Upper lobe of right lung (tissue), 1 donor: Measurements from ENCODE around the gene LBP. TPM values are rescaled to one million over a fixed set of nuclear protein-coding genes. Genes with fewer than 3 reads are reported as not detected.

ENCODE experiments used
- ATAC-seq: fragments of 200-7000 bp; cut with Tn5 transposase; one replicate; pipeline ENCODE4 v1.9.1; 2020; ENCODE audit warnings: mild to moderate bottlenecking, moderate library complexity
- DNase-seq: peaks from one replicate; pipeline ENCODE4 v3.0.0-alpha.2; 2020
- H3K27ac ChIP-seq: fragments of 200-600 bp; one replicate; pipeline ENCODE4 v1.8.0; 2022
- H3K27me3 ChIP-seq: fragments of 200-600 bp; one replicate; pipeline ENCODE4 v1.8.0; 2022; ENCODE audit warnings: mild to moderate bottlenecking
- H3K36me3 ChIP-seq: fragments of 200-600 bp; one replicate; pipeline ENCODE4 v1.8.0; 2022
- H3K4me1 ChIP-seq: fragments of 200-600 bp; one replicate; pipeline ENCODE4 v1.8.0; 2022
- H3K4me3 ChIP-seq: fragments of 200-600 bp; one replicate; pipeline ENCODE4 v1.8.0; 2022; ENCODE audit warnings: mild to moderate bottlenecking
- H3K9me3 ChIP-seq: fragments of 200-600 bp; one replicate; pipeline ENCODE4 v1.8.0; 2022
- intact Hi-C: fragments of 100-400 bp; cut with DNase I; formaldehyde crosslinking; loops from one replicate; pipeline ENCODE4 v1.11.0; 2022
- total RNA-seq: library from RNA; stranded (reverse); fragmentation: NEBNext Ultra II Directional; extraction: Animal tissue kit (Norgen Biotek cat#: 25700); gene quantifications from one replicate; pipeline ENCODE4 v1.2.1, GENCODE V29; 2021
- TF ChIP-seq, protein P1 (sequence below): fragments of 200-600 bp; IDR thresholded peaks from one replicate; pipeline ENCODE4 v1.8.0; 2022; ENCODE audit warnings: antibody characterized with exemption
- donor health status: DM: no; HTN: yes; CAD: no; lungs with severe emphysema.

LBP gene
- total RNA-seq, 1 donor from 2014 or later: 0.26 TPM

GRCh38 chr20:38412877-38413577, 66.7 kb downstream of the LBP start:
- intact Hi-C loops: no loop called here
- ATAC-seq: no peak
- DNase-seq: peak; percentile 12
- H3K36me3 ChIP-seq: peaks cover 7% of the 10 kb centered on the region
- no peaks in the 10 kb centered on the region for H3K9me3 ChIP-seq
- no peaks in the 10 kb centered on the region for H3K27me3 ChIP-seq
- H3K27ac ChIP-seq: no peak overlapping the region
- H3K4me3 ChIP-seq: no peak overlapping the region
- TF ChIP-seq, protein P1, sequence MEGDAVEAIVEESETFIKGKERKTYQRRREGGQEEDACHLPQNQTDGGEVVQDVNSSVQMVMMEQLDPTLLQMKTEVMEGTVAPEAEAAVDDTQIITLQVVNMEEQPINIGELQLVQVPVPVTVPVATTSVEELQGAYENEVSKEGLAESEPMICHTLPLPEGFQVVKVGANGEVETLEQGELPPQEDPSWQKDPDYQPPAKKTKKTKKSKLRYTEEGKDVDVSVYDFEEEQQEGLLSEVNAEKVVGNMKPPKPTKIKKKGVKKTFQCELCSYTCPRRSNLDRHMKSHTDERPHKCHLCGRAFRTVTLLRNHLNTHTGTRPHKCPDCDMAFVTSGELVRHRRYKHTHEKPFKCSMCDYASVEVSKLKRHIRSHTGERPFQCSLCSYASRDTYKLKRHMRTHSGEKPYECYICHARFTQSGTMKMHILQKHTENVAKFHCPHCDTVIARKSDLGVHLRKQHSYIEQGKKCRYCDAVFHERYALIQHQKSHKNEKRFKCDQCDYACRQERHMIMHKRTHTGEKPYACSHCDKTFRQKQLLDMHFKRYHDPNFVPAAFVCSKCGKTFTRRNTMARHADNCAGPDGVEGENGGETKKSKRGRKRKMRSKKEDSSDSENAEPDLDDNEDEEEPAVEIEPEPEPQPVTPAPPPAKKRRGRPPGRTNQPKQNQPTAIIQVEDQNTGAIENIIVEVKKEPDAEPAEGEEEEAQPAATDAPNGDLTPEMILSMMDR: no peak
- no peaks in the 10 kb centered on the region for H3K4me1 ChIP-seq

DNA sequence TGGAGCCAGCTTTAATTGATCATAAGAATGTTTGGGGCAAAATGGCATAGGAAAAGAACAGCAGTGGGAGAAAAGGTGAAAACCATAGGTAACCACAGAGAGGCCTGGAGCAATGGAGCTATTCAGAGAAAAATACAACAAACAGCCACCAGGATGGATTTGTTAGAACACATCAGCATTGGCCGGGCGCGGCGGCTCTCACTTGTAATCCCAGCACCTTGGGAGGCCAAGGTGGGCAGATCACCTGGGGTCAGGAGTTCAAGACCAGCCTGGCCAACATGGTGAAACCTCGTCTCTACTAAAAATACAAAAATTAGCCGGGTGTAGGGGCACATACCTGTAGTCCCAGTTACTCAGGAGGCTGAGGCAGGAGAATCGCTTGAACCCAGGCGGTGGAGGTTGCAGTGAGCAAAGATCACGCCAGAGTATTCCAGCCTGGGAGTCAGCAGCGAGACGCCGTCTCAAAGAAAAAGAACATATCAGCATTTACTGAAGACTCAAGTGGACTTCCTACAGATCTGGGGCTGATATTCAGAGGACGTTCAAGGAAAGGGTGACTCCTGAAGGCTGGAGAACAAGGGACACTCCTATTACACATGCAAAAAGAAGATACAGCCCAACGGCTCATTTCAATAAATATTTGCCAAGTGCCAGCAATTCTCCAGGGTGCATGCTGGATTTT, 68.6 kb downstream of the LBP start:
- ATAC-seq: no peak

DNA sequence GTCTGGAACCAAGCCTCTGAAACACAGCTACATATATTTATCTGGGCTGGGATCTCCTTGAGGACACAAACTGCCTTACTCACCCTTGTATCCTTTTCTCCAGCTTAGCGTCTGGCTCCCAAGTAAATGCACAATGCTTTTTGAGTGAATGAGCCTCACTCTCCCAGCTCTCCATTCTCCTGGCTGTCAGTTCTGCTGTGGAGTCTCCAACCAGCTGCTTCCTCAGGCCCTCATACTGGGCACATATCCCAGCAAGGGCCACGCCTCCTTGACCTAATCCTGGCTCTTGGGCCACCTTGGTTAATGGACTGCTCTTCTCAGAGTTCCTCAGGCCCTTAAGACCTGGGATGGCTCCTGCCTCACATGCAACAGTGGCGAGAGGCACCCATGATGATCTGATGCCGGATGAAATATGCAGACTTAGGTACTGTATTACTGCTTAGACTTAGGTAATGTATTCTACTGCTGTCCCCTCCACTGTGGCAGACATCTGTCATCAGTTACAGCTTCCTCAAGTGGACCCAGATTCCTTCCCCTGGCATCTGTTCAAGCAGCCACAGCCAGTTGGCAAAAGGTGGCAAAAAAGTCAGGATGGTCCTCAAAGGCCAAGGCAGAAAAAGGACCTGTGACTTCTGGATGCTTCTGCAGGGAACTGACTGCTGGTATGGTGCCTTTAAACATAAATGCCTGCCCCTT, 72.4 kb downstream of the LBP start:
- no peaks in the 10 kb centered on the region for H3K27me3 ChIP-seq
- H3K9me3 ChIP-seq: no peaks in the 10 kb centered on the region
- H3K36me3 ChIP-seq: peaks cover 62% of the 10 kb centered on the region
- H3K4me1 ChIP-seq: no peaks in the 10 kb centered on the region
- peak; percentile 63 for ATAC-seq
- no peak overlapping the region for H3K27ac ChIP-seq
- TF ChIP-seq, protein P1: no peak
- no peak for DNase-seq
- no peak overlapping the region for H3K4me3 ChIP-seq
- intact Hi-C loops: no loop called here

More for the DNA sequence above, 68.6 kb downstream of the LBP start:
- Histone ChIP-seq H3K4me1 (no peaks in the 10 kb centered on the region), H3K36me3 (peaks cover 25% of the 10 kb centered on the region), H3K27me3 (no peaks in the 10 kb centered on the region), H3K27ac (no peak overlapping the region), H3K4me3 (no peak overlapping the region), H3K9me3 (no peaks in the 10 kb centered on the region)
- peak; percentile 35 for DNase-seq
- intact Hi-C loops: no loop called here
- TF ChIP-seq, protein P1: no peak

DNA sequence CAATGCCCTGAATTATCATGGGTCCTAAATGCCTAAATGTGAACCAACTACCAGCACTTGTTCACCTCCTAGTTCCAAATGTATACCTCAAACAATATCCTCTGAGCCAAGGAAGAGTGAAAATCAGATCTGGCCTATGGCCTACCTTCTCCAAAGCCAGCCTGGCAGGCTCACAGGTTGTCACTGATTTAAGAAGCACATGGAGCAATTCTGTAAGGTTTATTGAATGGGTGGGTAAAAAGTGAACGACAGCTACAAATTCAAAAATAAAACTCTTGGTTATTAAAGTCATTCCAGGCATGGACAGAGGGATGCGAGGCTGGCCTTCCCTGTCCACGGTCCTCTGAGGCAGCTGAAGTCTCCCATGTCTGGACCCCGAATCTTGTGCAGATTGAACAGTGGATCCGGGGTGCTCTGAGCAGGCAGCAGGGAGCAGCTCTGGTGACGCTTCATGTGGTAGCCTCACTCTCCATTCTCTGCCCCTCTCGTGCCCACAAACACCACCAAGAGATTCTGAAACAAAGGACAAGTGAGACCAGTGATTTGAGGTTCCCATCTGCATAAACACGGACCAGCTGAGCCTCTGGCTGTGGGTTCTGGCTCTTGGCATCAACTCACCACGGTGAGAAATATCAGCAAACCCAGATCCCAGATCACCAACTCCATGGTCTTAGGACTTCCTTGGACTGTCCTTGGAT, 74.3 kb downstream of the LBP start:
- DNase-seq (peak; percentile 13), ATAC-seq (no peak)
- Histone ChIP-seq H3K4me3 (no peak overlapping the region), H3K36me3 (peaks cover 77% of the 10 kb centered on the region), H3K27ac (no peak overlapping the region), H3K27me3 (no peaks in the 10 kb centered on the region), H3K4me1 (no peaks in the 10 kb centered on the region), H3K9me3 (no peaks in the 10 kb centered on the region)
- TF ChIP-seq, protein P1: no peak
- intact Hi-C loops: no loop called here

DNA sequence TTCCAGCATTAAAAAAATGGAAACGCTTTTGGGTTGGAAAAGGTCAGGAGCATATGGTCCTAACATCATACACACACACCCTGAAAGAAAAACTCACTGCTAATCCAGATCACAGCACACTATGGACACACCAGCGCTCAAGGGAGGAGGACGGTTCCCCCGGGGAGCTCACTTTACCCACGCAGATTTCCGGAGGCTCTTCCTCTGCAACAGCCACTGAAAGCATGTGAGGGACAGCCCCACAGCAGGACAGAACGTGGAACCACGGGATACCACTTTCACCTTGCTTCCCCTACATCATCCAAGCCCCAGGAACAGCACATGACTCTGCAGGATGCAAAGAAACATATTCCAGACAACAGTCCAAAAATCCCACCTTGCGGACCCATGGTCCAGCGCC, 75.6 kb downstream of the LBP start:
- H3K27ac ChIP-seq: no peak overlapping the region
- H3K27me3 ChIP-seq: no peaks in the 10 kb centered on the region
- H3K4me3 ChIP-seq: no peak overlapping the region
- no peaks in the 10 kb centered on the region for H3K4me1 ChIP-seq
- TF ChIP-seq, protein P1: no peak
- H3K9me3 ChIP-seq: no peaks in the 10 kb centered on the region
- ATAC-seq (no peak), DNase-seq (no peak)
- intact Hi-C loops: no loop called here
- peaks cover 91% of the 10 kb centered on the region for H3K36me3 ChIP-seq
